ENCODE data around the gene MORN1. TPM values are rescaled to one million over a fixed set of nuclear protein-coding genes. Genes with fewer than 3 reads are reported as not detected.

MORN1 gene
- total RNA-seq, 4 donors from 2014 or later = 4.9 to 21.5 (median 15.9) TPM

GRCh38 chr1:2310332-2311183 lies 80.8 kb downstream of the MORN1 start:
- no peak for TF ChIP-seq POLR2A (IDR thresholded peaks at IDR 0.05)
- TF ChIP-seq CTCF (IDR thresholded peaks at IDR 0.05) = no peak
- H3K27me3 ChIP-seq = no peaks in the 10 kb centered on the region
- H3K4me1 ChIP-seq = peaks cover 5 to 49% (median 30%) of the 10 kb centered on the region in 4 donors
- no peak overlapping the region for H3K4me3 ChIP-seq
- peaks cover 0 to 42% (median 0%) of the 10 kb centered on the region in 3 donors for H3K36me3 ChIP-seq
- peak overlapping the region; percentile 81 to 95 (median 90) for H3K27ac ChIP-seq
- H3K9me3 ChIP-seq = no peaks in the 10 kb centered on the region
- no peak for DNase-seq

- Histone ChIP-seq H3K36me3 (peaks cover 0 to 59% (median 0%) of the 10 kb centered on the region in 3 donors), H3K4me1 (peaks cover 5 to 37% (median 19%) of the 10 kb centered on the region in 4 donors)
Observed at GRCh38 chr1:2308844-2309243, 82.5 kb downstream of the MORN1 start.

DNA sequence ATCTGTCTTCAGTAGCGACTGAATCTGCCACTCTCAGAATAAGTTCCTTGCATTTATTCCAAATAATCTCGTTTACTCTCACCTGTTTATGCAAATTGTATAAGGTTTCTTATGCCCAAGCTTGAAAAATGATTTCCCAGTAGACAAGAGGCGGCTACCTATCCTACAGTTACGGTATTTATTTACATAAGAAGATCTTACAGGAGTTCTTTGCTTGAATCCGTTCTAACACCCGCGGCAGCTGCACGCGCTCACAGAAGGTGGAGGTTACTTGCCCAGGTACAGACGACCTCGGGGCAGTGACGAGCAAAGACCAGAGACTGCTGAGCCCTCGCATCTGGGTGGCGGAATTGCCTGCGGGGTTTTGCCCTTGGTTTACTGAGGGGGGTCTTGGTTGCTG lies 83.4 kb downstream of the MORN1 start:
- Histone ChIP-seq H3K36me3 (peaks cover 0 to 66% (median 0%) of the 10 kb centered on the region in 3 donors), H3K4me3 (no peak overlapping the region), H3K27ac (no peak overlapping the region), H3K4me1 (peaks cover 4 to 28% (median 13%) of the 10 kb centered on the region in 4 donors), H3K9me3 (no peaks in the 10 kb centered on the region), H3K27me3 (no peaks in the 10 kb centered on the region)
- TF ChIP-seq POLR2A (IDR thresholded peaks at IDR 0.05) = no peak
- no peak for TF ChIP-seq CTCF (IDR thresholded peaks at IDR 0.05)
- DNase-seq = no peak

More at GRCh38 chr1:2308844-2309243, 82.5 kb downstream of the MORN1 start:
- no peaks in the 10 kb centered on the region for H3K9me3 ChIP-seq
- no peak overlapping the region for H3K4me3 ChIP-seq
- H3K27ac ChIP-seq = no peak overlapping the region
- TF ChIP-seq CTCF (IDR thresholded peaks at IDR 0.05) (no peak), POLR2A (IDR thresholded peaks at IDR 0.05) (no peak)
- H3K27me3 ChIP-seq = no peaks in the 10 kb centered on the region
- DNase-seq = no peak

GRCh38 chr1:2307064-2307605 lies 84.2 kb downstream of the MORN1 start:
- TF ChIP-seq POLR2A (IDR thresholded peaks at IDR 0.05) (no peak), CTCF (IDR thresholded peaks at IDR 0.05) (no peak)
- Histone ChIP-seq H3K4me3 (no peak overlapping the region), H3K27ac (no peak overlapping the region), H3K4me1 (peaks cover 0 to 20% (median 7%) of the 10 kb centered on the region in 4 donors), H3K36me3 (peaks cover 0 to 66% (median 0%) of the 10 kb centered on the region in 3 donors), H3K9me3 (no peaks in the 10 kb centered on the region), H3K27me3 (no peaks in the 10 kb centered on the region)
- DNase-seq = no peak

- no peak overlapping the region for H3K27ac ChIP-seq
- peaks cover 0 to 66% (median 0%) of the 10 kb centered on the region in 3 donors for H3K36me3 ChIP-seq
- H3K27me3 ChIP-seq = no peaks in the 10 kb centered on the region
- no peak for DNase-seq
- H3K4me3 ChIP-seq = no peak overlapping the region
- no peak for TF ChIP-seq POLR2A (IDR thresholded peaks at IDR 0.05)
- no peak for TF ChIP-seq CTCF (IDR thresholded peaks at IDR 0.05)
- peaks cover 0 to 18% (median 5%) of the 10 kb centered on the region in 4 donors for H3K4me1 ChIP-seq
- H3K9me3 ChIP-seq = no peaks in the 10 kb centered on the region
Observed at GRCh38 chr1:2306151-2306978, 85.0 kb downstream of the MORN1 start.
